B cell (primary cell): Measurements from ENCODE around the gene MOK. TPM values are rescaled to one million over a fixed set of nuclear protein-coding genes. Genes with fewer than 3 reads are reported as not detected.
"Not testable (repeated sequence)": the region's sequence is repeated elsewhere in the genome, so short reads cannot be mapped to it uniquely, and the experiment has no call there.

ENCODE experiments used
- ATAC-seq: fragments of 200-7000 bp; cut with Tn5 transposase; one replicate; pipeline ENCODE4 v1.10.0; 2021; ENCODE audit warnings: low read depth, mild to moderate bottlenecking, moderate number of reproducible peaks, moderate library complexity
- CTCF ChIA-PET: fragments of 350-600 bp; sonication (Branson Sonifier 250); formaldehyde crosslinking; loops from one replicate; lab custom pipeline; 2021; ENCODE audit warnings: antibody characterized with exemption, inconsistent platforms; lab: Charles Lee
- POLR2A ChIA-PET: fragments of 350-600 bp; sonication (Branson Sonifier 250); formaldehyde crosslinking; loops from one replicate; lab custom pipeline; 2021; ENCODE audit warnings: antibody characterized with exemption; lab: Charles Lee
- DNase-seq: peaks from one replicate; pipeline ENCODE4 v3.0.0; 2013
- H2AFZ ChIP-seq: 2 replicates; pipeline ENCODE4 v1.6.1; 2012; ENCODE audit warnings: mild to moderate bottlenecking, low read depth, low read length; ENCODE audit not compliant: insufficient read depth, poor library complexity, severe bottlenecking
- H3K27ac ChIP-seq, 2 donors: 1 replicate in 1 of 2; 2 replicates in 1 of 2; pipeline ENCODE4 v1.5.1; 2012 to 2013; ENCODE audit warnings: low read length in 2 of 2, mild to moderate bottlenecking in 2 of 2, moderate library complexity in 1 of 2
- H3K27me3 ChIP-seq, 4 experiments: fragments of 200-600 bp in 1 of 4; sonication (generic) in 1 of 4; replicated peaks in 1 of 4; 1 replicate in 2 of 4; 2 replicates in 2 of 4; pipeline versions ENCODE4 v1.6.1 to v1.7.0; 2013 to 2016; ENCODE audit warnings: low read length in 3 of 4, mild to moderate bottlenecking in 2 of 4, mixed read lengths in 1 of 4, moderate library complexity in 1 of 4; ENCODE audit not compliant: insufficient read depth in 4 of 4, control insufficient read depth in 3 of 4; ENCODE audit errors: control extremely low read depth in 1 of 4
- H3K36me3 ChIP-seq, 2 experiments: replicated peaks in 1 of 2; 1 replicate in 1 of 2; 2 replicates in 1 of 2; pipeline versions ENCODE4 v1.6.1 to v1.7.1; 2013; ENCODE audit warnings: low read length in 1 of 2; ENCODE audit not compliant: insufficient read depth in 2 of 2, control insufficient read depth in 1 of 2; ENCODE audit errors: control extremely low read depth in 1 of 2, extremely low read depth in 1 of 2
- H3K4me1 ChIP-seq, 2 donors: fragments of 200-600 bp in 1 of 2; sonication (generic) in 1 of 2; 1 replicate in 1 of 2; 2 replicates in 1 of 2; pipeline versions ENCODE4 v1.5.1 to v1.6.1; 2013 to 2017; ENCODE audit warnings: low read length in 2 of 2; ENCODE audit not compliant: control insufficient read depth in 2 of 2, insufficient read depth in 2 of 2
- H3K4me2 ChIP-seq: replicated peaks from 2 replicates; pipeline ENCODE3; 2012; ENCODE audit warnings: mild to moderate bottlenecking, low read depth, low read length; ENCODE audit not compliant: poor library complexity, severe bottlenecking
- H3K4me3 ChIP-seq, 5 experiments: fragments of 200-600 bp in 1 of 5; sonication (generic) in 1 of 5; 1 replicate in 3 of 5; 2 replicates in 2 of 5; pipeline versions ENCODE4 v1.5.1 to v1.7.0; 2011 to 2016; ENCODE audit warnings: low read length in 4 of 5, mild to moderate bottlenecking in 4 of 5, low read depth in 2 of 5, control low read depth in 1 of 5, moderate library complexity in 1 of 5; ENCODE audit not compliant: insufficient read depth in 1 of 5; ENCODE audit errors: control extremely low read depth in 1 of 5, extremely low read depth in 1 of 5
- H3K79me2 ChIP-seq: fragments of 200-600 bp; sonication (generic); one replicate; pipeline ENCODE4 v1.6.0; 2016; ENCODE audit warnings: low read length; ENCODE audit not compliant: control insufficient read depth, insufficient read depth
- H3K9ac ChIP-seq: fragments of 200-600 bp; sonication (generic); 2 replicates; pipeline ENCODE4 v1.6.1; 2017; ENCODE audit warnings: mild to moderate bottlenecking, low read length, moderate library complexity
- H3K9me3 ChIP-seq, 3 donors: one replicate each; pipeline versions ENCODE4 v1.6.1 to v1.7.1; 2013; ENCODE audit warnings: low read length in 2 of 3; ENCODE audit not compliant: control insufficient read depth in 2 of 3, insufficient read depth in 1 of 3; ENCODE audit errors: control extremely low read depth in 1 of 3
- H4K20me1 ChIP-seq: 2 replicates; pipeline ENCODE4 v1.6.0; 2012; ENCODE audit warnings: mild to moderate bottlenecking, low read length; ENCODE audit not compliant: insufficient read depth, control insufficient read depth, poor library complexity, severe bottlenecking
- H3K27ac Mint-ChIP-seq: one replicate; pipeline ENCODE4 v1.8.0; 2021; ENCODE audit warnings: mixed read lengths
- H3K27me3 Mint-ChIP-seq: one replicate; pipeline ENCODE4 v1.8.0; 2021; ENCODE audit warnings: mixed read lengths
- H3K4me1 Mint-ChIP-seq: one replicate; pipeline ENCODE4 v1.8.0; 2021; ENCODE audit warnings: mixed read lengths
- H3K4me3 Mint-ChIP-seq: one replicate; pipeline ENCODE4 v1.8.0; 2021; ENCODE audit warnings: mixed read lengths
- H3K9me3 Mint-ChIP-seq: one replicate; pipeline ENCODE4 v1.8.0; 2022; ENCODE audit warnings: mixed read lengths; ENCODE audit not compliant: insufficient read depth
- CTCF ChIP-seq: fragments of 200-600 bp; IDR thresholded peaks from one replicate; pipeline ENCODE4 v1.8.0; 2022; ENCODE audit warnings: antibody characterized with exemption, mild to moderate bottlenecking
- EZH2 ChIP-seq: IDR thresholded peaks from 2 replicates; pipeline ENCODE4 v1.6.1; 2012; ENCODE audit warnings: borderline replicate concordance, low read depth, mild to moderate bottlenecking, moderate library complexity, low read length; ENCODE audit not compliant: insufficient read depth, poor library complexity, severe bottlenecking
- WGBS: methylation state at CpG from one replicate; pipeline ENCODE4 v1.1.5; 2013; ENCODE audit warnings: missing lambda C conversion rate; ENCODE audit not compliant: insufficient coverage; 5-methylcytosine and 5-hydroxymethylcytosine counted together
- intact Hi-C: fragments of 100-400 bp; cut with micrococcal nuclease; formaldehyde crosslinking; loops from one replicate; pipeline ENCODE4 v1.10.0; 2022
- polyA plus RNA-seq: library from polyadenylated mRNA; depleted of rRNA; stranded (reverse); fragments of >200 nt; gene quantifications from 2 replicates; pipeline ENCODE4 v1.2.3, GENCODE V29; 2012
- total RNA-seq, 2 donors: library from RNA; stranded (reverse); fragments of 120-200 nt in 1 of 2; gene quantifications; 1 replicate in 1 of 2; 2 replicates in 1 of 2; pipeline versions ENCODE4 v1.2.3 to v1.2.4, GENCODE V29; 2013 to 2022

MOK gene
- total and polyA plus RNA-seq, 2 donors (not counting 1 experiment from before 2014, with no cell fraction given): 1.2 to 3.0 TPM

- Histone ChIP-seq H3K27me3 (peaks cover 0 to 4% (median under 1%) of the 10 kb centered on the region in 4 experiments), H3K27ac (no peak overlapping the region), H2AFZ (no peak overlapping the region), H3K4me3 (no peak overlapping the region), H3K36me3 (no peaks in the 10 kb centered on the region), H4K20me1 (no peaks in the 10 kb centered on the region), H3K79me2 (no peaks in the 10 kb centered on the region), H3K4me1 (no peaks in the 10 kb centered on the region), H3K9ac (no peak overlapping the region), H3K4me2 (no peak overlapping the region), H3K9me3 (peaks cover 0 to 6% (median 0%) of the 10 kb centered on the region in 3 donors)
- DNase-seq (no peak), ATAC-seq (no peak)
- Mint-ChIP-seq H3K27ac (no peak overlapping the region), H3K27me3 (no peaks in the 10 kb centered on the region), H3K9me3 (no peaks in the 10 kb centered on the region), H3K4me3 (no peak overlapping the region), H3K4me1 (no peaks in the 10 kb centered on the region)
- intact Hi-C loops: no loop called here
- TF ChIP-seq CTCF (no peak), EZH2 (no peak)
- ChIA-PET CTCF (no interaction called here), POLR2A (no interaction called here)
- WGBS: 86% methylated on average over 4 of the region's 4 CpGs
These were observed 63.8 kb downstream of the MOK start for GRCh38 chr14:102241147-102241546.

GRCh38 chr14:102240481-102240880, 64.5 kb downstream of the MOK start:
- H3K27me3 Mint-ChIP-seq, H3K4me3 ChIP-seq, H3K79me2 ChIP-seq, H3K27ac Mint-ChIP-seq, H3K27ac ChIP-seq, H2AFZ ChIP-seq, DNase-seq, H3K9ac ChIP-seq, H3K4me1 ChIP-seq, POLR2A ChIA-PET, H3K27me3 ChIP-seq, intact Hi-C loops, H3K36me3 ChIP-seq, H3K9me3 ChIP-seq, H4K20me1 ChIP-seq, H3K4me1 Mint-ChIP-seq, CTCF ChIA-PET, H3K4me2 ChIP-seq, H3K9me3 Mint-ChIP-seq, H3K4me3 Mint-ChIP-seq, ATAC-seq: not testable (repeated sequence)
- WGBS: 100% methylated on average over 5 of the region's 5 CpGs
